Stimulated activated naive CD8-positive, alpha-beta T cell treated with anti-CD3 and anti-CD28 coated beads, Interleukin-15, Interleukin-2, amounts not matched to agents 100 ng/mL and 50 ng/mL, for 24 hours (primary cell): ENCODE measurements around the gene STAT5B.

Experiments
- H3K27ac Mint-ChIP-seq: one replicate; pipeline ENCODE4 v1.8.0; 2021; ENCODE audit warnings: mild to moderate bottlenecking, mixed read lengths
- H3K27me3 Mint-ChIP-seq: one replicate; pipeline ENCODE4 v1.8.0; 2021; ENCODE audit warnings: mixed read lengths
- H3K36me3 Mint-ChIP-seq: one replicate; pipeline ENCODE4 v1.8.0; 2021; ENCODE audit warnings: low read depth, mixed read lengths
- H3K4me1 Mint-ChIP-seq: one replicate; pipeline ENCODE4 v1.8.0; 2021; ENCODE audit warnings: low read depth, mixed read lengths
- H3K4me3 Mint-ChIP-seq: one replicate; pipeline ENCODE4 v1.8.0; 2021; ENCODE audit warnings: mild to moderate bottlenecking, mixed read lengths
- H3K9me3 Mint-ChIP-seq: one replicate; pipeline ENCODE4 v1.8.0; 2021; ENCODE audit warnings: mixed read lengths

Gene STAT5B

GRCh38 chr17:42283241-42284023, 7.2 kb upstream of the STAT5B start:
- Mint-ChIP-seq H3K4me3 (no peak overlapping the region), H3K9me3 (no peaks in the 10 kb centered on the region), H3K27me3 (no peaks in the 10 kb centered on the region), H3K27ac (peak overlapping the region; percentile 52), H3K36me3 (peaks cover 10% of the 10 kb centered on the region), H3K4me1 (peaks cover 51% of the 10 kb centered on the region)

- Mint-ChIP-seq H3K27me3 (no peaks in the 10 kb centered on the region), H3K4me1 (peaks cover 54% of the 10 kb centered on the region), H3K27ac (peak overlapping the region; percentile 61), H3K9me3 (no peaks in the 10 kb centered on the region), H3K4me3 (no peak overlapping the region), H3K36me3 (peaks cover 15% of the 10 kb centered on the region)
Measured at GRCh38 chr17:42282478-42283080, 6.4 kb upstream of the STAT5B start.

- Mint-ChIP-seq H3K9me3 (no peaks in the 10 kb centered on the region), H3K4me3 (no peak overlapping the region), H3K36me3 (peaks cover 9% of the 10 kb centered on the region), H3K27me3 (no peaks in the 10 kb centered on the region), H3K4me1 (peaks cover 55% of the 10 kb centered on the region), H3K27ac (no peak overlapping the region)
Measured at GRCh38 chr17:42281571-42282096, 5.4 kb upstream of the STAT5B start.

GRCh38 chr17:42279776-42280630, 3.8 kb upstream of the STAT5B start:
- H3K36me3 Mint-ChIP-seq, result peaks cover 10% of the 10 kb centered on the region
- peaks cover 42% of the 10 kb centered on the region for H3K4me1 Mint-ChIP-seq
- peak overlapping the region; percentile 26 for H3K27ac Mint-ChIP-seq
- no peaks in the 10 kb centered on the region for H3K9me3 Mint-ChIP-seq
- no peaks in the 10 kb centered on the region for H3K27me3 Mint-ChIP-seq
- H3K4me3 Mint-ChIP-seq, result no peak overlapping the region

GRCh38 chr17:42277342-42277712, 1.1 kb upstream of the STAT5B start:
- Mint-ChIP-seq H3K4me3 (peak overlapping the region; percentile 75), H3K27me3 (no peaks in the 10 kb centered on the region), H3K9me3 (no peaks in the 10 kb centered on the region), H3K27ac (peak overlapping the region; percentile 84), H3K4me1 (peaks cover 45% of the 10 kb centered on the region), H3K36me3 (peaks cover 20% of the 10 kb centered on the region)

- Mint-ChIP-seq H3K27ac (peak overlapping the region; percentile 84), H3K4me3 (peak overlapping the region; percentile 75), H3K9me3 (no peaks in the 10 kb centered on the region), H3K36me3 (peaks cover 22% of the 10 kb centered on the region), H3K4me1 (peaks cover 51% of the 10 kb centered on the region), H3K27me3 (no peaks in the 10 kb centered on the region)
Measured at GRCh38 chr17:42276609-42277341, 584 bp upstream of the STAT5B start.

- no peaks in the 10 kb centered on the region for H3K27me3 Mint-ChIP-seq
- H3K36me3 Mint-ChIP-seq, result peaks cover 26% of the 10 kb centered on the region
- H3K9me3 Mint-ChIP-seq, result no peaks in the 10 kb centered on the region
- peak overlapping the region; percentile 98 for H3K27ac Mint-ChIP-seq
- H3K4me3 Mint-ChIP-seq, result peak overlapping the region; percentile 96
- peaks cover 61% of the 10 kb centered on the region for H3K4me1 Mint-ChIP-seq
Measured at GRCh38 chr17:42275527-42276358, 448 bp downstream of the STAT5B start.

- Mint-ChIP-seq H3K9me3 (no peaks in the 10 kb centered on the region), H3K4me3 (peak overlapping the region; percentile 96), H3K27ac (peak overlapping the region; percentile 98), H3K4me1 (peaks cover 69% of the 10 kb centered on the region), H3K36me3 (peaks cover 30% of the 10 kb centered on the region), H3K27me3 (no peaks in the 10 kb centered on the region)
Measured at GRCh38 chr17:42274812-42275526, 1.2 kb downstream of the STAT5B start.

- Mint-ChIP-seq H3K36me3 (peaks cover 34% of the 10 kb centered on the region), H3K4me3 (peak overlapping the region; percentile 96), H3K27ac (peak overlapping the region; percentile 98), H3K4me1 (peaks cover 77% of the 10 kb centered on the region), H3K27me3 (no peaks in the 10 kb centered on the region), H3K9me3 (no peaks in the 10 kb centered on the region)
Measured at GRCh38 chr17:42274253-42274542, 2.0 kb downstream of the STAT5B start.

- Mint-ChIP-seq H3K4me1 (peaks cover 82% of the 10 kb centered on the region), H3K9me3 (no peaks in the 10 kb centered on the region), H3K36me3 (peaks cover 34% of the 10 kb centered on the region), H3K4me3 (peak overlapping the region; percentile 96), H3K27me3 (no peaks in the 10 kb centered on the region), H3K27ac (peak overlapping the region; percentile 98)
Measured at GRCh38 chr17:42273474-42274252, 2.5 kb downstream of the STAT5B start.

GRCh38 chr17:42272162-42272907, 3.9 kb downstream of the STAT5B start:
- peaks cover 87% of the 10 kb centered on the region for H3K4me1 Mint-ChIP-seq
- no peaks in the 10 kb centered on the region for H3K9me3 Mint-ChIP-seq
- H3K4me3 Mint-ChIP-seq, result peak overlapping the region; percentile 96
- H3K27me3 Mint-ChIP-seq, result no peaks in the 10 kb centered on the region
- H3K27ac Mint-ChIP-seq, result peak overlapping the region; percentile 98
- H3K36me3 Mint-ChIP-seq, result peaks cover 29% of the 10 kb centered on the region

- Mint-ChIP-seq H3K4me3 (peak overlapping the region; percentile 96), H3K27ac (peak overlapping the region; percentile 98), H3K4me1 (peaks cover 87% of the 10 kb centered on the region), H3K9me3 (no peaks in the 10 kb centered on the region), H3K36me3 (peaks cover 34% of the 10 kb centered on the region), H3K27me3 (no peaks in the 10 kb centered on the region)
Measured at GRCh38 chr17:42271779-42272035, 4.5 kb downstream of the STAT5B start.
